Measurements from ENCODE around the gene CERK.

CERK gene

DNA sequence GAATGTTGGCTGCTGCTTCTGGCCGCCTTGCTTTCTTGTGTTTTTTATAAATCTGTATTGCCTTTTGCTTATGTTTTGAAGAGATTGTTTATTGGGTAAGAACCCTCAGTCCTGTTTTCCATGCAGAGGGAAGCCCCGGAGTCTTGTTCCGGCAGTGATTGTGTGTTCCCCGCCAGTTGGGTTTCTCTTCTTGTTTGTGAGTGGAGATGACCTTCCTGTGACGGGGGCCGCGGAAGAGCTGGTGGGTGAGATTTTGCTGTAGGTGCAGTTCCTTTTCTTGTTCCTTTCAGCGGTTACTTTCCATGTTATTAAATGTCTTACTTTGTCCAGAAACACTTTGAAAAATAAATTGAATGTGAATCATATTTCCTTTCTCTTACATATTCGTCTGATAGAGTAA, 32.7 kb upstream of the CERK start:
- peaks cover 72% of the 10 kb centered on the region for H3K36me3 Mint-ChIP-seq
- ATAC-seq: no peak
- peak overlapping the region; percentile 69 for H3K4me3 Mint-ChIP-seq
- H3K4me1 Mint-ChIP-seq: peaks cover 79% of the 10 kb centered on the region
- DNase-seq (ENCODE audit: low spot score in 2 of 2): no peak
- no peaks in the 10 kb centered on the region for H3K9me3 Mint-ChIP-seq
- peak overlapping the region; percentile 93 for H3K27ac Mint-ChIP-seq

DNA sequence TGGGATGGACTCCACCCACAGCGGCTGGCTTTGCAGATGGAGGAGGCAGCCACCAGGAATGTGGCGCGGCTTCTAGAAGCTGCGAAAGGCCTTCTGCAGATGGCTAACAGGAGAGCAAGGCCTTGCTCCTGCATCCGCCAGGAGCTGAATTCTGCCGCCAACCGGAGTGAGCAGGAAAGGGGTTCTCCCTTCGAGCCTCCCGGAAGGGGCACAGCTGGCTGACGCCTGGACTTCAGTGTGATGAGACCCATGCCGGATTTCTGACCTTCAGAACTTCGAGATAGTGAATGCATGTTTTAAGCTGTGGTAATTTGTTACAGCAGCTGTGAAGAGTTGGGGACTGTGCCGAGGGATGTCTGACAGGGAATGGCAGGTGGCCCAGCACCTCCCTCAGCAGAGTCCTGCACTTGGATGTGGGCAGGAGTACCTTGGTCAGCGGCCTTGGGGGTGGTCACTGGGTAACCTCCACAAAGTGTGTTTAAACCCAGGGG, 32.1 kb upstream of the CERK start:
- DNase-seq (ENCODE audit: low spot score in 2 of 2) (no peak), ATAC-seq (no peak)
- peak overlapping the region; percentile 93 for H3K27ac Mint-ChIP-seq
- H3K4me3 Mint-ChIP-seq: peak overlapping the region; percentile 69
- H3K36me3 Mint-ChIP-seq: peaks cover 76% of the 10 kb centered on the region
- H3K9me3 Mint-ChIP-seq: no peaks in the 10 kb centered on the region
- H3K4me1 Mint-ChIP-seq: peaks cover 78% of the 10 kb centered on the region

DNA sequence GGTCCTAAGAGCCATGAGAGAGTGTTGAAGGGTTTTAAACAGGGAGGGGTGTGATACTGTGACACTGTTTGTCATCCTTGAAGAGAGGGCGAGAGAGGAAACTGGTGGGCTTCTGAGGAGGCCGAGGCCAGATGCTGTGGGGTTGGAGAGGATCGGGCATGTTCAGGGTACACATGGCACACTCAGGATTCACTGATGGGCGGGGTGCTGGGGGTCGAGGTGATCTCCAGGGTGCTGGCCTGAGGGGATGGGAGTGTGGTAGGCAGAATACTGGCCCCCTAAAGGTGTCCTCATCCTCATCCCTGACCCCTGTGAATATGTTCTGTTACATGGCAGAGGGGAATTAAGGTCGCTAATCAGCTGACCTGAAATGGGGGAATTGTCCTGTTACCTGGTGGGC, 31.7 kb upstream of the CERK start:
- Mint-ChIP-seq H3K4me1 (peaks cover 78% of the 10 kb centered on the region), H3K27ac (peak overlapping the region; percentile 93), H3K36me3 (peaks cover 75% of the 10 kb centered on the region), H3K9me3 (no peaks in the 10 kb centered on the region), H3K4me3 (peak overlapping the region; percentile 69)
- ATAC-seq (no peak), DNase-seq (ENCODE audit: low spot score in 2 of 2) (no peak)

GRCh38 chr22:46769191-46769675, 31.2 kb upstream of the CERK start:
- no peak for DNase-seq (ENCODE audit: low spot score in 2 of 2)
- Mint-ChIP-seq H3K9me3 (no peaks in the 10 kb centered on the region), H3K27ac (peak overlapping the region; percentile 93), H3K4me1 (peaks cover 78% of the 10 kb centered on the region), H3K4me3 (peak overlapping the region; percentile 69), H3K36me3 (peaks cover 75% of the 10 kb centered on the region)
- ATAC-seq: no peak

- Mint-ChIP-seq H3K4me3 (peak overlapping the region; percentile 69), H3K27ac (peak overlapping the region; percentile 93), H3K36me3 (peaks cover 72% of the 10 kb centered on the region), H3K9me3 (no peaks in the 10 kb centered on the region), H3K4me1 (peaks cover 78% of the 10 kb centered on the region)
- no peak for DNase-seq (ENCODE audit: low spot score in 2 of 2)
- no peak for ATAC-seq
These were observed 29.4 kb upstream of the CERK start for GRCh38 chr22:46767249-46767985.

- Mint-ChIP-seq H3K36me3 (peaks cover 79% of the 10 kb centered on the region), H3K4me1 (peaks cover 85% of the 10 kb centered on the region), H3K9me3 (no peaks in the 10 kb centered on the region), H3K4me3 (peak overlapping the region; percentile 69), H3K27ac (peak overlapping the region; percentile 93)
- ATAC-seq (no peak), DNase-seq (ENCODE audit: low spot score in 2 of 2) (no peak)
These were observed 28.6 kb upstream of the CERK start for GRCh38 chr22:46766611-46767010.

- Mint-ChIP-seq H3K27ac (peak overlapping the region; percentile 99), H3K36me3 (peaks cover 77% of the 10 kb centered on the region), H3K9me3 (no peaks in the 10 kb centered on the region), H3K4me1 (peaks cover 77% of the 10 kb centered on the region), H3K4me3 (peak overlapping the region; percentile 100)
- no peak for DNase-seq (ENCODE audit: low spot score in 2 of 2)
- ATAC-seq: no peak
These were observed 26.9 kb upstream of the CERK start for GRCh38 chr22:46764779-46765485.

DNA sequence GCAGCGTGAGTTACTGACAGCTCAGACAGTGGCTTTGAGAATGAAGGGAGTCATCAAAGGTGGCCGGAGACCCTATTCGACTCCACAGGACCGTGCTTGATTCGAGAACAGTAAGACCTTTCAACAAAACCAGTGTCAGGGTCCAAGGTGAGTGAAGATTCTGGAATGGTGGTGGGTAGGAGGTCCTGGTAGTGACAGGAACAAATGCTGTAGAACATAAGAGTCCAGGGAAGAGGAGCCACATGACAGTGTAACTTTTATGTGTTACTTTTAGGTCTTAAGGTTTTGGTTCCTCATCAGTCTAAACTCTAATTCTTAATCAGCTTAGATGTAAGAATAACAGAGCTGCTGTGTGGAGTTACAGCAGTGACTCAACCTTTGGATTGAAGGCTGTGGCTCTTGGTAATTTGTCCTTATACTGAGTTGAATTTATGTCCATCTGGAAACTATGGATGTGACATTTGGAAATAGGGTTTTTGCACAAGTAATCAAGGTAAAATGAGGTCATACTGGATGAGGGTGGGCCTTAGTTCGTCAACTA, 26.2 kb upstream of the CERK start:
- H3K4me3 Mint-ChIP-seq: peak overlapping the region; percentile 100
- DNase-seq (ENCODE audit: low spot score in 2 of 2): no peak
- H3K27ac Mint-ChIP-seq: peak overlapping the region; percentile 99
- H3K36me3 Mint-ChIP-seq: peaks cover 74% of the 10 kb centered on the region
- H3K4me1 Mint-ChIP-seq: peaks cover 70% of the 10 kb centered on the region
- no peak for ATAC-seq
- H3K9me3 Mint-ChIP-seq: no peaks in the 10 kb centered on the region

- no peak for DNase-seq (ENCODE audit: low spot score in 2 of 2)
- Mint-ChIP-seq H3K36me3 (peaks cover 64% of the 10 kb centered on the region), H3K4me1 (peaks cover 71% of the 10 kb centered on the region), H3K9me3 (no peaks in the 10 kb centered on the region), H3K27ac (peak overlapping the region; percentile 99), H3K4me3 (peak overlapping the region; percentile 100)
- ATAC-seq: peak; percentile 47
These were observed 25.1 kb upstream of the CERK start for GRCh38 chr22:46763051-46763705.

- peak; percentile 96 for ATAC-seq
- Mint-ChIP-seq H3K9me3 (no peaks in the 10 kb centered on the region), H3K27ac (peak within 1 kb of the TSS; percentile 99), H3K4me3 (peak within 1 kb of the TSS; percentile 100), H3K36me3 (peaks cover 57% of the 10 kb centered on the region), H3K4me1 (peaks cover 64% of the 10 kb centered on the region)
- peak; percentile 88 to 97 for DNase-seq (ENCODE audit: low spot score in 2 of 2)
These were observed 24.4 kb upstream of the CERK start, which contains the start of gene TBC1D22A for GRCh38 chr22:46762238-46763050. TBC1D22A (plus strand) TSS chr22:46762650; CDS start chr22:46762787, 137 bp downstream.

GRCh38 chr22:46761539-46762237, 23.6 kb upstream of the CERK start:
- Mint-ChIP-seq H3K4me1 (peaks cover 56% of the 10 kb centered on the region), H3K9me3 (no peaks in the 10 kb centered on the region), H3K27ac (peak overlapping the region; percentile 99), H3K36me3 (peaks cover 49% of the 10 kb centered on the region), H3K4me3 (peak overlapping the region; percentile 100)
- no peak for ATAC-seq
- no peak for DNase-seq (ENCODE audit: low spot score in 2 of 2)

GRCh38 chr22:46761017-46761416, 23.0 kb upstream of the CERK start:
- ATAC-seq (no peak), DNase-seq (ENCODE audit: low spot score in 2 of 2) (no peak)
- H3K36me3 Mint-ChIP-seq: peaks cover 44% of the 10 kb centered on the region
- peaks cover 4% of the 10 kb centered on the region for H3K9me3 Mint-ChIP-seq
- peak overlapping the region; percentile 99 for H3K27ac Mint-ChIP-seq
- H3K4me1 Mint-ChIP-seq: peaks cover 54% of the 10 kb centered on the region
- H3K4me3 Mint-ChIP-seq: peak overlapping the region; percentile 100

GRCh38 chr22:46758867-46759290, 20.8 kb upstream of the CERK start:
- Mint-ChIP-seq H3K27ac (no peak overlapping the region), H3K4me1 (peaks cover 45% of the 10 kb centered on the region), H3K36me3 (peaks cover 25% of the 10 kb centered on the region), H3K4me3 (no peak overlapping the region), H3K9me3 (peaks cover 4% of the 10 kb centered on the region)
- ATAC-seq (no peak), DNase-seq (ENCODE audit: low spot score in 2 of 2) (peak; percentile 31 to 67)

- H3K4me3 Mint-ChIP-seq: no peak overlapping the region
- no peak for DNase-seq (ENCODE audit: low spot score in 2 of 2)
- H3K9me3 Mint-ChIP-seq: peaks cover 4% of the 10 kb centered on the region
- H3K27ac Mint-ChIP-seq: no peak overlapping the region
- peaks cover 23% of the 10 kb centered on the region for H3K36me3 Mint-ChIP-seq
- H3K4me1 Mint-ChIP-seq: peaks cover 40% of the 10 kb centered on the region
- ATAC-seq: no peak
These were observed 20.1 kb upstream of the CERK start for GRCh38 chr22:46758121-46758520.
